SHP77 treated with DMSO at 0.1 percent for 48 hours (cell line): ENCODE measurements around the gene ANKFN1.

Experiments used
- DNase-seq: peaks from one replicate; lab custom pipeline; 2025; lab: John Stamatoyannopoulos, UW

The ANKFN1 gene

GRCh38 chr17:56177361-56177760, 24.1 kb downstream of the ANKFN1 start:
- no peak for DNase-seq

GRCh38 chr17:56178203-56178602, 24.9 kb downstream of the ANKFN1 start:
- DNase-seq = no peak

- no peak for DNase-seq
These were observed 28.8 kb downstream of the ANKFN1 start for GRCh38 chr17:56182081-56182480.

- DNase-seq = no peak
These were observed 31.4 kb downstream of the ANKFN1 start for GRCh38 chr17:56184650-56185049.

GRCh38 chr17:56185491-56186221, 32.4 kb downstream of the ANKFN1 start:
- DNase-seq = no peak

- no peak for DNase-seq
These were observed 33.0 kb downstream of the ANKFN1 start for GRCh38 chr17:56186222-56186786.

- DNase-seq = no peak
These were observed 50.2 kb downstream of the ANKFN1 start for GRCh38 chr17:56203430-56203829.

- no peak for DNase-seq
These were observed 53.1 kb downstream of the ANKFN1 start for GRCh38 chr17:56206351-56206750.

GRCh38 chr17:56213031-56213430, 59.8 kb downstream of the ANKFN1 start:
- no peak for DNase-seq

- no peak for DNase-seq
These were observed 64.6 kb downstream of the ANKFN1 start for GRCh38 chr17:56217921-56218320.

- DNase-seq = no peak
These were observed 69.0 kb downstream of the ANKFN1 start for GRCh38 chr17:56222255-56222654.

- DNase-seq = no peak
These were observed 77.4 kb downstream of the ANKFN1 start for GRCh38 chr17:56230660-56231059.

- no peak for DNase-seq
These were observed 78.0 kb downstream of the ANKFN1 start for GRCh38 chr17:56231252-56231651.

GRCh38 chr17:56231693-56232092, 78.4 kb downstream of the ANKFN1 start:
- no peak for DNase-seq

GRCh38 chr17:56244268-56244890, 91.1 kb downstream of the ANKFN1 start:
- no peak for DNase-seq

GRCh38 chr17:56247816-56248215, 94.5 kb downstream of the ANKFN1 start:
- no peak for DNase-seq

- no peak for DNase-seq
These were observed 103.8 kb downstream of the ANKFN1 start for GRCh38 chr17:56257075-56257474.

- DNase-seq = no peak
These were observed 107.2 kb downstream of the ANKFN1 start for GRCh38 chr17:56260376-56261002.

- no peak for DNase-seq
These were observed 109.5 kb downstream of the ANKFN1 start for GRCh38 chr17:56262803-56263202.

GRCh38 chr17:56269556-56270389, 116.5 kb downstream of the ANKFN1 start:
- DNase-seq = no peak

GRCh38 chr17:56274491-56274890, 121.2 kb downstream of the ANKFN1 start:
- DNase-seq = no peak

- DNase-seq = no peak
These were observed 131.2 kb downstream of the ANKFN1 start for GRCh38 chr17:56284482-56284881.
